SU-DHL-6 (cell line): ENCODE measurements around the gene TSPAN18.

Experiments
- H2AFZ ChIP-seq: fragments of 200-600 bp; sonication (generic); 2 replicates; pipeline ENCODE4 v1.6.1; 2014; ENCODE audit warnings: low read depth, mild to moderate bottlenecking, moderate library complexity, mixed read lengths, antibody characterized with exemption, low read length; ENCODE audit not compliant: severe bottlenecking
- H3F3A ChIP-seq: fragments of 200-600 bp; shearing (Covaris generic); 2 replicates; pipeline ENCODE4 v1.6.0; 2016; ENCODE audit warnings: antibody characterized with exemption, mild to moderate bottlenecking; ENCODE audit not compliant: insufficient read depth
- H3K27ac ChIP-seq: fragments of 200-600 bp; sonication (generic); 2 replicates; pipeline ENCODE4 v1.5.1; 2016; ENCODE audit warnings: low read depth, mild to moderate bottlenecking, low read length, moderate library complexity, mixed read lengths
- H3K27me3 ChIP-seq: fragments of 200-600 bp; sonication (generic), shearing (Covaris generic); 2 replicates; pipeline ENCODE4 v1.6.0; 2014; ENCODE audit warnings: mild to moderate bottlenecking, low read length
- H3K36me3 ChIP-seq: fragments of 200-600 bp; sonication (generic); 2 replicates; pipeline ENCODE4 v1.6.1; 2014; ENCODE audit warnings: mild to moderate bottlenecking, low read length, mixed read lengths
- H3K4me2 ChIP-seq: fragments of 300-600, 200-600 bp; shearing (Covaris generic), sonication (generic); 2 replicates; pipeline ENCODE4 v1.6.0; 2014; ENCODE audit warnings: low read length, low read depth, mild to moderate bottlenecking; ENCODE audit not compliant: poor library complexity, severe bottlenecking
- H3K4me3 ChIP-seq: fragments of 200-600 bp; sonication (generic); 2 replicates; pipeline ENCODE4 v1.5.1; 2014; ENCODE audit warnings: antibody characterized with exemption, low read length, mild to moderate bottlenecking, mixed read lengths; ENCODE audit not compliant: insufficient read depth, poor library complexity, severe bottlenecking
- H3K79me2 ChIP-seq: fragments of 200-600 bp; sonication (generic); 2 replicates; pipeline ENCODE4 v1.6.1; 2014; ENCODE audit warnings: mild to moderate bottlenecking, low read length, moderate library complexity; ENCODE audit not compliant: insufficient read depth
- H3K9ac ChIP-seq: fragments of 200-600 bp; sonication (generic); 2 replicates; pipeline ENCODE4 v1.7.0; 2014; ENCODE audit warnings: mild to moderate bottlenecking, low read length
- H3K9me2 ChIP-seq: fragments of 200-600 bp; sonication (generic); replicated peaks from 2 replicates; pipeline ENCODE4 v1.6.1; 2014; ENCODE audit warnings: low read length; ENCODE audit not compliant: insufficient read depth
- H3K9me3 ChIP-seq: fragments of 200-600 bp; sonication (generic); 2 replicates; pipeline ENCODE4 v1.6.1; 2014; ENCODE audit warnings: low read length, mixed read lengths; ENCODE audit not compliant: insufficient read depth
- H4K20me1 ChIP-seq: fragments of 200-600 bp; sonication (generic); 2 replicates; pipeline ENCODE4 v1.6.1; 2014; ENCODE audit warnings: low read depth, mild to moderate bottlenecking, antibody characterized with exemption, low read length, moderate library complexity, mixed read lengths
- EZH2phosphoT487 ChIP-seq: fragments of 200-600 bp; sonication (generic), shearing (Covaris generic); conservative IDR thresholded peaks from 2 replicates; pipeline ENCODE4 v1.6.1; 2018; ENCODE audit warnings: mild to moderate bottlenecking, antibody characterized with exemption, low read length, moderate library complexity, mixed read lengths
- TF ChIP-seq, protein P1 (sequence below): fragments of 200-600 bp; sonication (generic); IDR thresholded peaks from one replicate; pipeline ENCODE4 v1.5.1; 2017; ENCODE audit warnings: antibody characterized with exemption, mild to moderate bottlenecking, low read length, moderate library complexity; ENCODE audit not compliant: insufficient read depth, poor library complexity, severe bottlenecking

TSPAN18 gene

DNA sequence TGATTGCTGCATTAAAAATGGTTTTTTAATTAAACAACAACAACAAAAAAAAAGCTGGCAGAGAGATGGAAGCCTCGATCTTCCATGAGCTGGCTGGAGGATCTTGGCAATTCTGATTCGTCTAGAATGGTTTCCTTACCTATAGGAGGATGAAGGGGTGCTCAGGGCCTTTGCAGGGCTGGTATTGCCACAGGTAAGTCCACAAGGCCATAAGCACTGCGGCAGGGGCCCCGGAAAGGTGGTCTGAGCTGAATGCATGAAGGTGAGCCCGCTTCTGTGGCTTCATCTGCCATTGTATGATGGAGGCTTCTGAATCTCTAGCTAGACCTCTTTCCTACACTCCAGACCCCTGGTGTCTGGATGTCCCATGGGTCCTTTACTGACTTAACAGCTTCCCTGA, 101.5 kb downstream of the TSPAN18 start:
- Histone ChIP-seq H3K36me3 (no peaks in the 10 kb centered on the region), H3K9me2 (no peaks in the 10 kb centered on the region), H3K9me3 (no peaks in the 10 kb centered on the region), H3K79me2 (no peaks in the 10 kb centered on the region), H3F3A (no peaks in the 10 kb centered on the region), H4K20me1 (no peaks in the 10 kb centered on the region), H3K27ac (no peak overlapping the region), H3K27me3 (no peaks in the 10 kb centered on the region), H3K4me3 (no peak overlapping the region), H3K9ac (no peak overlapping the region), H2AFZ (no peak overlapping the region), H3K4me2 (no peak overlapping the region)
- no peak for TF ChIP-seq EZH2phosphoT487
- TF ChIP-seq, protein P1, sequence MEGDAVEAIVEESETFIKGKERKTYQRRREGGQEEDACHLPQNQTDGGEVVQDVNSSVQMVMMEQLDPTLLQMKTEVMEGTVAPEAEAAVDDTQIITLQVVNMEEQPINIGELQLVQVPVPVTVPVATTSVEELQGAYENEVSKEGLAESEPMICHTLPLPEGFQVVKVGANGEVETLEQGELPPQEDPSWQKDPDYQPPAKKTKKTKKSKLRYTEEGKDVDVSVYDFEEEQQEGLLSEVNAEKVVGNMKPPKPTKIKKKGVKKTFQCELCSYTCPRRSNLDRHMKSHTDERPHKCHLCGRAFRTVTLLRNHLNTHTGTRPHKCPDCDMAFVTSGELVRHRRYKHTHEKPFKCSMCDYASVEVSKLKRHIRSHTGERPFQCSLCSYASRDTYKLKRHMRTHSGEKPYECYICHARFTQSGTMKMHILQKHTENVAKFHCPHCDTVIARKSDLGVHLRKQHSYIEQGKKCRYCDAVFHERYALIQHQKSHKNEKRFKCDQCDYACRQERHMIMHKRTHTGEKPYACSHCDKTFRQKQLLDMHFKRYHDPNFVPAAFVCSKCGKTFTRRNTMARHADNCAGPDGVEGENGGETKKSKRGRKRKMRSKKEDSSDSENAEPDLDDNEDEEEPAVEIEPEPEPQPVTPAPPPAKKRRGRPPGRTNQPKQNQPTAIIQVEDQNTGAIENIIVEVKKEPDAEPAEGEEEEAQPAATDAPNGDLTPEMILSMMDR = no peak

DNA sequence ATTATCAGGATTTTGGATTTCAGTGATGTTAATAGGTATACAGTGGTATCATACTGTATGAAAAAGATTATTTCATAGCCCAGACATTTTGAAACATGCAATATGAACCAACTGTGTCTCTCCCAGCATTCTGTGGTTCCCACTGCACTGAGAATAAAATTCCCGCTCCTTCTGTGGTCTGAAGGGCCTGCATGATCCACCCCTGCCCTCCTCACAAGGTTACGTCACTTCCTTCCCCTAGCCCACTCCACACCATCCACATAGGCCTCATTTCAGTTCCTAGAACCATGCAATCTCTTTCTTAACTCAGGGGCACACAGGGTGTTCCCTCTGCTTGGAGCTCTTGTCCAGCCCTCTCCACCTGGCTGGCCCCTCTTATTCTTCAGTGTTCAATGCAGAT, 103.1 kb downstream of the TSPAN18 start:
- no peaks in the 10 kb centered on the region for H3F3A ChIP-seq
- no peaks in the 10 kb centered on the region for H3K79me2 ChIP-seq
- no peaks in the 10 kb centered on the region for H3K9me2 ChIP-seq
- H2AFZ ChIP-seq = no peak overlapping the region
- no peaks in the 10 kb centered on the region for H3K9me3 ChIP-seq
- no peak overlapping the region for H3K9ac ChIP-seq
- no peaks in the 10 kb centered on the region for H3K36me3 ChIP-seq
- H3K27me3 ChIP-seq = no peaks in the 10 kb centered on the region
- H3K4me3 ChIP-seq = no peak overlapping the region
- H3K27ac ChIP-seq = no peak overlapping the region
- H4K20me1 ChIP-seq = no peaks in the 10 kb centered on the region
- TF ChIP-seq EZH2phosphoT487 = no peak
- TF ChIP-seq, protein P1 = no peak
- H3K4me2 ChIP-seq = no peak overlapping the region

DNA sequence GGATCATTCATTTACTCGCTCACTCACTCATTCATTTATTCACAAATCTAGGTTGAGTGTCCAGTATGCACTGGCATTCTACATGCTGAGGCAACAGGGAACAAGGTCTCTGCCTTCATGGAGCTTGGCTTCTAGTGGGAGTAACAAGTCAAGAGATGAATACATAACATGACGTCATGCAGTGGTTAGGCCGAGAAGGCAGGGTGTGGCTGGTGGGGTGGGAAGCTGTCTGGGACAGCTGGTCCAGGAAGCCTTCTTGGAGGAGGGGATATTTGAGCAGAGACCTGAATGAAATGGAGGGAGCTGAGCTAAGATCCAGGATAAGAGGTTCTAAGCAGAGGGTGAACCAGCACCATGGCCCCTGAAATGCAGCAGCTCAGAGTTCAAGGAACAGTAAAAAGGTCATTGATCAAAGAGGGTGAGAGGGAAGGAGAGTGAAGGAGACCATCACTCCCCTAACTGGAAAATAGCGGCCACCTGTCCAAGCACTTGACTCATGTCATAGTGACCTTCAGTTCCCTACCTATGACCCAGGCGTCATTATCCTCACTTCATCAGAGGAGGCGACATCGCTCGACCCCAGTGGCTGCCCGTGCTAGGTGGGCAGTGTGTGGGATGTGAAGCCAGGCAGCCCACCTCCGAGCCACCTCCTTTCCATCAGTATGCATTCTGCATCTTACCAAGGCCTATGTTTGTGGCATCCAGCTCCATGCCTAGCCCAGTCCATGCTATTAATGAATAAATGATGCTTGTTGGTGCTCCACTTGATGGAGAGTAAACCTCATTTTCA, 105.0 kb downstream of the TSPAN18 start:
- H3K27me3 ChIP-seq = no peaks in the 10 kb centered on the region
- TF ChIP-seq, protein P1 = no peak
- no peak overlapping the region for H3K4me3 ChIP-seq
- H3K36me3 ChIP-seq = no peaks in the 10 kb centered on the region
- no peaks in the 10 kb centered on the region for H3K9me2 ChIP-seq
- H3K27ac ChIP-seq = no peak overlapping the region
- H3K4me2 ChIP-seq = no peak overlapping the region
- no peaks in the 10 kb centered on the region for H3K79me2 ChIP-seq
- no peaks in the 10 kb centered on the region for H3K9me3 ChIP-seq
- H4K20me1 ChIP-seq = no peaks in the 10 kb centered on the region
- H3F3A ChIP-seq = no peaks in the 10 kb centered on the region
- no peak overlapping the region for H3K9ac ChIP-seq
- no peak overlapping the region for H2AFZ ChIP-seq
